Epithelial cell of esophagus (primary cell): ENCODE measurements around the gene PAQR6.

Source experiments
- DNase-seq: peaks from one replicate; pipeline ENCODE4 v3.0.0; 2010; ENCODE audit warnings: low read depth
- H3K4me3 ChIP-seq: 2 replicates; pipeline ENCODE4 v1.5.1; 2011; ENCODE audit warnings: mild to moderate bottlenecking, low read length, control low read depth
- CTCF ChIP-seq: IDR thresholded peaks from 2 replicates; pipeline ENCODE4 v1.5.1; 2011; ENCODE audit warnings: low read depth, mild to moderate bottlenecking, low read length, control low read depth, inconsistent platforms; ENCODE audit not compliant: insufficient read depth; ENCODE audit errors: missing control alignments

The PAQR6 gene

GRCh38 chr1:156266051-156266450 lies 18.2 kb upstream of the PAQR6 start:
- H3K4me3 ChIP-seq, result no peak overlapping the region
- DNase-seq, result no peak
- TF ChIP-seq CTCF, result no peak

- no peak overlapping the region for H3K4me3 ChIP-seq
- DNase-seq, result no peak
- no peak for TF ChIP-seq CTCF
Measured at GRCh38 chr1:156263288-156263655, 15.4 kb upstream of the PAQR6 start.

GRCh38 chr1:156262461-156263287 lies 14.8 kb upstream of the PAQR6 start:
- no peak for TF ChIP-seq CTCF
- DNase-seq, result peak; percentile 92
- no peak overlapping the region for H3K4me3 ChIP-seq

- peak; percentile 66 for DNase-seq
- H3K4me3 ChIP-seq, result no peak overlapping the region
- TF ChIP-seq CTCF, result no peak
Measured at GRCh38 chr1:156260896-156261295, 13.0 kb upstream of the PAQR6 start.

GRCh38 chr1:156259805-156260204 lies 11.9 kb upstream of the PAQR6 start:
- no peak for TF ChIP-seq CTCF
- no peak for DNase-seq
- no peak overlapping the region for H3K4me3 ChIP-seq

- no peak overlapping the region for H3K4me3 ChIP-seq
- TF ChIP-seq CTCF, result no peak
- DNase-seq, result peak; percentile 90
Measured at GRCh38 chr1:156258859-156259258, 11.0 kb upstream of the PAQR6 start.

GRCh38 chr1:156257711-156258110 lies 9.9 kb upstream of the PAQR6 start:
- no peak for DNase-seq
- no peak overlapping the region for H3K4me3 ChIP-seq
- TF ChIP-seq CTCF, result no peak
